HCT116 (cell line): Measurements from ENCODE around the gene GTF2F1. TPM values are rescaled to one million over a fixed set of nuclear protein-coding genes. Genes with fewer than 3 reads are reported as not detected.

Experiments used
- ATAC-seq: fragments of 200-7000 bp; cut with Tn5 transposase; 2 replicates; pipeline ENCODE4 v1.9.1; 2020; ENCODE audit warnings: mild to moderate bottlenecking, moderate library complexity
- BruUV-seq: library from RNA; stranded (reverse); fragments of 400-500 nt; replicated peaks from 2 replicates; lab custom pipeline; 2021; lab: Mats Ljungman, UMichigan
- CTCF ChIA-PET: fragments of 300-600 bp; sonication (Branson Sonifier 250); formaldehyde crosslinking; loops from one replicate; lab custom pipeline; 2021; ENCODE audit warnings: antibody characterized with exemption; lab: Charles Lee
- POLR2A ChIA-PET: fragments of 300-600, 350-600 bp; sonication (Branson Sonifier 250); formaldehyde crosslinking; loops from one replicate; lab custom pipeline; 2021; ENCODE audit warnings: antibody characterized with exemption; lab: Charles Lee
- RAD21 ChIA-PET, 2 experiments: fragments of 300-600 bp; sonication (Branson Sonifier 250); formaldehyde crosslinking; loops; one replicate each; lab custom pipeline; 2023; ENCODE audit warnings: low total read pairs in 2 of 2; ENCODE audit not compliant: uncharacterized antibody in 2 of 2, unreplicated experiment in 2 of 2, low non-redundant PET in 1 of 2; lab: Charles Lee
- DNase-seq: peaks from one replicate; pipeline ENCODE4 v3.0.0-alpha.2; 2010; ENCODE audit warnings: low read depth, low spot score
- H2AFZ ChIP-seq: fragments of 200-600 bp; shearing (Covaris generic), sonication (generic); 2 replicates; pipeline ENCODE4 v1.6.1; 2017; ENCODE audit warnings: low read depth, mixed run types, mixed read lengths, antibody characterized with exemption, low read length; ENCODE audit not compliant: poor library complexity, severe bottlenecking
- H3K27ac ChIP-seq: 2 replicates; pipeline ENCODE4 v1.5.1; 2012; ENCODE audit warnings: low read depth, low read length
- H3K27me3 ChIP-seq: fragments of 200-600 bp; sonication (generic); 2 replicates; pipeline ENCODE4 v1.6.1; 2016; ENCODE audit warnings: mixed run types, low read length, mixed read lengths; ENCODE audit not compliant: insufficient read depth
- H3K36me3 ChIP-seq, 2 experiments: fragments of 200-500 bp in 1 of 2; fragments of 200-600 bp in 1 of 2; sonication (Bioruptor generic) in 1 of 2; sonication (generic) in 1 of 2; 2 replicates each; pipeline versions ENCODE4 v1.5.1 to v1.6.1; 2014 to 2016; ENCODE audit warnings: low read length in 2 of 2, inconsistent platforms in 1 of 2, mixed read lengths in 1 of 2, mixed run types in 1 of 2; ENCODE audit not compliant: insufficient read depth in 2 of 2, control insufficient read depth in 1 of 2
- H3K4me1 ChIP-seq, 2 experiments: fragments of 200-600 bp in 1 of 2; sonication (generic) in 1 of 2; 2 replicates each; pipeline versions ENCODE4 v1.5.1 to v1.6.1; 2012 to 2017; ENCODE audit warnings: low read length in 2 of 2, inconsistent platforms in 1 of 2, mild to moderate bottlenecking in 1 of 2, mixed read lengths in 1 of 2, mixed run types in 1 of 2, moderate library complexity in 1 of 2; ENCODE audit not compliant: insufficient read depth in 2 of 2, control insufficient read depth in 1 of 2
- H3K4me2 ChIP-seq: fragments of 200-600 bp; sonication (generic); 2 replicates; pipeline ENCODE4 v1.6.1; 2017; ENCODE audit warnings: mixed run types, low read length, mixed read lengths
- H3K4me3 ChIP-seq, 2 experiments: fragments of 200-600 bp in 1 of 2; sonication (generic) in 1 of 2; replicated peaks in 1 of 2; 2 replicates each; pipeline ENCODE4 v1.5.1; 2011 to 2016; ENCODE audit warnings: low read length in 2 of 2, control low read depth in 1 of 2, low read depth in 1 of 2, mild to moderate bottlenecking in 1 of 2, mixed read lengths in 1 of 2, mixed run types in 1 of 2
- H3K79me2 ChIP-seq: fragments of 200-600 bp; sonication (generic); 2 replicates; pipeline ENCODE4 v1.6.1; 2017; ENCODE audit warnings: mild to moderate bottlenecking, mixed run types, low read length, moderate library complexity, mixed read lengths; ENCODE audit not compliant: insufficient read depth
- H3K9ac ChIP-seq: fragments of 200-600 bp; sonication (generic); 2 replicates; pipeline ENCODE4 v1.6.1; 2016; ENCODE audit warnings: low read length, mixed read lengths
- H3K9me2 ChIP-seq: fragments of 200-600 bp; sonication (generic), shearing (Covaris generic); 2 replicates; pipeline ENCODE4 v1.6.1; 2017; ENCODE audit warnings: mixed run types, mild to moderate bottlenecking, moderate library complexity; ENCODE audit not compliant: insufficient read depth
- H3K9me3 ChIP-seq, 2 experiments: fragments of 200-500 bp in 1 of 2; fragments of 200-600 bp in 1 of 2; sonication (Bioruptor generic) in 1 of 2; sonication (generic) in 1 of 2; 2 replicates each; pipeline ENCODE4 v1.6.1; 2014 to 2017; ENCODE audit warnings: low read length in 2 of 2, mixed read lengths in 2 of 2, inconsistent platforms in 1 of 2, low read depth in 1 of 2, mild to moderate bottlenecking in 1 of 2, mixed run types in 1 of 2, moderate library complexity in 1 of 2; ENCODE audit not compliant: control insufficient read depth in 1 of 2, insufficient read depth in 1 of 2
- H4K20me1 ChIP-seq: fragments of 200-600 bp; sonication (generic), shearing (Covaris generic); 2 replicates; pipeline ENCODE4 v1.6.1; 2017; ENCODE audit warnings: mixed run types, mild to moderate bottlenecking, moderate library complexity; ENCODE audit not compliant: insufficient read depth
- CBX3 ChIP-seq: IDR thresholded peaks from 2 replicates; pipeline ENCODE4 v1.6.1; 2012; ENCODE audit warnings: low read depth
- CEBPB ChIP-seq: IDR thresholded peaks from 2 replicates; pipeline ENCODE4 v1.6.1; 2012; ENCODE audit warnings: low read depth
- EGR1 ChIP-seq: IDR thresholded peaks from 2 replicates; pipeline ENCODE4 v1.6.1; 2012; ENCODE audit warnings: low read depth
- ELF1 ChIP-seq: IDR thresholded peaks from 2 replicates; pipeline ENCODE4 v1.6.1; 2012; ENCODE audit warnings: low read depth, borderline replicate concordance
- FOSL1 ChIP-seq: IDR thresholded peaks from 2 replicates; pipeline ENCODE4 v1.6.1; 2012; ENCODE audit warnings: low read depth
- POLR2AphosphoS5 ChIP-seq: IDR thresholded peaks from 2 replicates; pipeline ENCODE4 v1.6.1; 2011; ENCODE audit warnings: mild to moderate bottlenecking, low read depth, low read length, moderate library complexity
- ZNF274 ChIP-seq: fragments of 200-500 bp; sonication (Bioruptor generic); IDR thresholded peaks from 2 replicates; pipeline ENCODE4 v1.6.1; 2014; ENCODE audit warnings: mild to moderate bottlenecking, low read depth, low read length, inconsistent platforms
- intact Hi-C: fragments of 100-400 bp; cut with micrococcal nuclease; formaldehyde crosslinking; loops from 2 replicates; pipeline ENCODE4 v1.10.0; 2022
- total RNA-seq: library from RNA; stranded (reverse); gene quantifications from one replicate; pipeline ENCODE4 v1.2.1, GENCODE V29; 2021; ENCODE audit not compliant: unreplicated experiment
- TF ChIP-seq, protein P1 (sequence below): IDR thresholded peaks from 2 replicates; pipeline ENCODE4 v1.6.1; 2012; ENCODE audit warnings: low read depth
- TF ChIP-seq, protein P2 (sequence below): IDR thresholded peaks from 2 replicates; pipeline ENCODE4 v1.6.1; 2012
- TF ChIP-seq, protein P3 (sequence below): IDR thresholded peaks from 2 replicates; pipeline ENCODE4 v1.6.1; 2011; ENCODE audit warnings: mild to moderate bottlenecking, low read length, moderate library complexity; ENCODE audit not compliant: insufficient replicate concordance; ENCODE audit errors: extremely low read depth

The GTF2F1 gene
- total RNA-seq, 1 experiment from 2014 or later: 82.0 TPM

DNA sequence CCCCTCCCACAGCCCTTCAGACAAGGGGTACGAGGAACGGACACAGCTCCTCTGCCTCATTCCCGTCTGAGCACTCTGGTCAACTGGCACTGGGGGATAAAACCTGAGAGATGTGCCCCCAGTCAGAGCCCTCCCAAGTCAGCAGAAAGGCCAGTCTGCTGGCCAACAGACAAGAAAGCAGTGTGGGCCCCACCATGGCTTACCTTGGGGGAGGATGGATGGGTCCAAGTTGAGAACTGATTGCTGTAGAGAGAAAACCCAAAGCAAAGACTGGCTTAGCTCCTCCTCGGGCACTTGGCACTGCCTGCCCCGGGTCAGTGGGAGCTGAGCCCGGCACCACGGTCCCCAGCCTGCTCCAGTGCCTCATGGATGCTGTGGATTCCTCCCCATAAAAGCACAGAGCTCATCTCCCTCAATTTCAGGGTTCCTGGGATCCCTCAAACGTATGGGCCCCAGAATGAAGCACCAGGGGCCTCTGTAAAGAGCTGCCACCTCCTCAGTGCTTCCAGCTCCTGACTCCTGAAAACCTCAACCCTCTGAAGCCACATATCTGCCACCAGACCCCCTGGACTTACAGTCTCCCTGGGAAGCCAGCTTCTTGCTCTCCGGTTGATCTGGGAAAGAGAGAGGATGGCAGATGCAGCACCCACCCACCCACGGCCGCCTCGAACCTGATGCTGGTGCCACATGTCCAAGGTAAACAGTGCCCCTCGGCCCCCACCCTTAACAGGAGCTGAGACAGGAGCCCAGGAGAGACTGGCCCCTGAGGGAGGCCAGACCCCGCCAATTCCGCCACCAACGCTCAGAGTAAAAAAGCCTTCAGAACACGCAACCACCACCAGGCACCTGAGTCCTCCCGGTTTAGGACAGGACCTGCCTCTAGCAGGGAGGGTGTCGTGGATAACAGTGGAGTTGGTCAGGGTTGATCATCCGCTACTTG lies 28.4 kb upstream of the GTF2F1 start:
- POLR2A ChIA-PET: no interaction called here
- H3K27ac ChIP-seq: peak overlapping the region; percentile 26; the same call in 1 of the 2 replicates

More for the DNA sequence above, 28.4 kb upstream of the GTF2F1 start:
- Histone ChIP-seq H3K36me3 (peaks cover 52 to 58% of the 10 kb centered on the region in 2 experiments), H3K4me2 (no peak overlapping the region), H3K9me2 (no peaks in the 10 kb centered on the region), H3K4me1 (peaks cover 6 to 21% of the 10 kb centered on the region in 2 experiments; a peak in 3 of 4 replicates), H3K9me3 (no peaks in the 10 kb centered on the region), H3K4me3 (no peak overlapping the region), H3K27me3 (no peaks in the 10 kb centered on the region), H4K20me1 (peaks cover 39% of the 10 kb centered on the region; the same call in 1 of the 2 replicates), H2AFZ (no peak overlapping the region), H3K9ac (no peak overlapping the region), H3K79me2 (peaks cover 75% of the 10 kb centered on the region)
- RAD21 ChIA-PET: no interaction called here
- CTCF ChIA-PET: no interaction called here
- intact Hi-C loops: no loop called here
- no TSS peak for BruUV-seq
- ATAC-seq (no peak), DNase-seq (no peak)
- TF ChIP-seq EGR1 (no peak), CBX3 (no peak), CEBPB (no peak), FOSL1 (no peak), POLR2AphosphoS5 (no peak), ELF1 (no peak), ZNF274 (no peak)
- TF ChIP-seq, protein P1, sequence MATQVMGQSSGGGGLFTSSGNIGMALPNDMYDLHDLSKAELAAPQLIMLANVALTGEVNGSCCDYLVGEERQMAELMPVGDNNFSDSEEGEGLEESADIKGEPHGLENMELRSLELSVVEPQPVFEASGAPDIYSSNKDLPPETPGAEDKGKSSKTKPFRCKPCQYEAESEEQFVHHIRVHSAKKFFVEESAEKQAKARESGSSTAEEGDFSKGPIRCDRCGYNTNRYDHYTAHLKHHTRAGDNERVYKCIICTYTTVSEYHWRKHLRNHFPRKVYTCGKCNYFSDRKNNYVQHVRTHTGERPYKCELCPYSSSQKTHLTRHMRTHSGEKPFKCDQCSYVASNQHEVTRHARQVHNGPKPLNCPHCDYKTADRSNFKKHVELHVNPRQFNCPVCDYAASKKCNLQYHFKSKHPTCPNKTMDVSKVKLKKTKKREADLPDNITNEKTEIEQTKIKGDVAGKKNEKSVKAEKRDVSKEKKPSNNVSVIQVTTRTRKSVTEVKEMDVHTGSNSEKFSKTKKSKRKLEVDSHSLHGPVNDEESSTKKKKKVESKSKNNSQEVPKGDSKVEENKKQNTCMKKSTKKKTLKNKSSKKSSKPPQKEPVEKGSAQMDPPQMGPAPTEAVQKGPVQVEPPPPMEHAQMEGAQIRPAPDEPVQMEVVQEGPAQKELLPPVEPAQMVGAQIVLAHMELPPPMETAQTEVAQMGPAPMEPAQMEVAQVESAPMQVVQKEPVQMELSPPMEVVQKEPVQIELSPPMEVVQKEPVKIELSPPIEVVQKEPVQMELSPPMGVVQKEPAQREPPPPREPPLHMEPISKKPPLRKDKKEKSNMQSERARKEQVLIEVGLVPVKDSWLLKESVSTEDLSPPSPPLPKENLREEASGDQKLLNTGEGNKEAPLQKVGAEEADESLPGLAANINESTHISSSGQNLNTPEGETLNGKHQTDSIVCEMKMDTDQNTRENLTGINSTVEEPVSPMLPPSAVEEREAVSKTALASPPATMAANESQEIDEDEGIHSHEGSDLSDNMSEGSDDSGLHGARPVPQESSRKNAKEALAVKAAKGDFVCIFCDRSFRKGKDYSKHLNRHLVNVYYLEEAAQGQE: no peak
- TF ChIP-seq, protein P2, sequence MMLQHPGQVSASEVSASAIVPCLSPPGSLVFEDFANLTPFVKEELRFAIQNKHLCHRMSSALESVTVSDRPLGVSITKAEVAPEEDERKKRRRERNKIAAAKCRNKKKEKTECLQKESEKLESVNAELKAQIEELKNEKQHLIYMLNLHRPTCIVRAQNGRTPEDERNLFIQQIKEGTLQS: no peak
- TF ChIP-seq, protein P3, sequence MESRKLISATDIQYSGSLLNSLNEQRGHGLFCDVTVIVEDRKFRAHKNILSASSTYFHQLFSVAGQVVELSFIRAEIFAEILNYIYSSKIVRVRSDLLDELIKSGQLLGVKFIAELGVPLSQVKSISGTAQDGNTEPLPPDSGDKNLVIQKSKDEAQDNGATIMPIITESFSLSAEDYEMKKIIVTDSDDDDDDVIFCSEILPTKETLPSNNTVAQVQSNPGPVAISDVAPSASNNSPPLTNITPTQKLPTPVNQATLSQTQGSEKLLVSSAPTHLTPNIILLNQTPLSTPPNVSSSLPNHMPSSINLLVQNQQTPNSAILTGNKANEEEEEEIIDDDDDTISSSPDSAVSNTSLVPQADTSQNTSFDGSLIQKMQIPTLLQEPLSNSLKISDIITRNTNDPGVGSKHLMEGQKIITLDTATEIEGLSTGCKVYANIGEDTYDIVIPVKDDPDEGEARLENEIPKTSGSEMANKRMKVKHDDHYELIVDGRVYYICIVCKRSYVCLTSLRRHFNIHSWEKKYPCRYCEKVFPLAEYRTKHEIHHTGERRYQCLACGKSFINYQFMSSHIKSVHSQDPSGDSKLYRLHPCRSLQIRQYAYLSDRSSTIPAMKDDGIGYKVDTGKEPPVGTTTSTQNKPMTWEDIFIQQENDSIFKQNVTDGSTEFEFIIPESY: no peak
